Measurements from ENCODE around the gene TMEM43.

The TMEM43 gene

GRCh38 chr3:14156201-14156600 is 31.3 kb downstream of the TMEM43 start:
- TF ChIP-seq CTCF (IDR thresholded peaks at IDR 0.05; ENCODE audit: control insufficient read depth, insufficient read depth, low read depth, low read length, missing control alignments) = no peak
- no peak overlapping the region for H3K4me3 ChIP-seq (ENCODE audit: control insufficient read depth, low read depth, low read length)
- DNase-seq (ENCODE audit: low read depth) = no peak

- no peak for DNase-seq (ENCODE audit: low read depth)
- TF ChIP-seq CTCF (IDR thresholded peaks at IDR 0.05; ENCODE audit: control insufficient read depth, insufficient read depth, low read depth, low read length, missing control alignments) = no peak
- no peak overlapping the region for H3K4me3 ChIP-seq (ENCODE audit: control insufficient read depth, low read depth, low read length)
These were observed 32.1 kb downstream of the TMEM43 start for GRCh38 chr3:14156843-14157561.

- no peak for DNase-seq (ENCODE audit: low read depth)
- H3K4me3 ChIP-seq (ENCODE audit: control insufficient read depth, low read depth, low read length) = no peak overlapping the region
- TF ChIP-seq CTCF (IDR thresholded peaks at IDR 0.05; ENCODE audit: control insufficient read depth, insufficient read depth, low read depth, low read length, missing control alignments) = no peak
These were observed 33.1 kb downstream of the TMEM43 start for GRCh38 chr3:14157951-14158350.

GRCh38 chr3:14158370-14158769 is 33.5 kb downstream of the TMEM43 start:
- H3K4me3 ChIP-seq (ENCODE audit: control insufficient read depth, low read depth, low read length) = no peak overlapping the region
- no peak for DNase-seq (ENCODE audit: low read depth)
- no peak for TF ChIP-seq CTCF (IDR thresholded peaks at IDR 0.05; ENCODE audit: control insufficient read depth, insufficient read depth, low read depth, low read length, missing control alignments)

GRCh38 chr3:14159426-14159825 is 34.6 kb downstream of the TMEM43 start:
- TF ChIP-seq CTCF (IDR thresholded peaks at IDR 0.05; ENCODE audit: control insufficient read depth, insufficient read depth, low read depth, low read length, missing control alignments) = no peak
- no peak overlapping the region for H3K4me3 ChIP-seq (ENCODE audit: control insufficient read depth, low read depth, low read length)
- DNase-seq (ENCODE audit: low read depth) = no peak

GRCh38 chr3:14161282-14161681 is 36.4 kb downstream of the TMEM43 start:
- H3K4me3 ChIP-seq (ENCODE audit: control insufficient read depth, low read depth, low read length) = no peak overlapping the region
- TF ChIP-seq CTCF (IDR thresholded peaks at IDR 0.05; ENCODE audit: control insufficient read depth, insufficient read depth, low read depth, low read length, missing control alignments) = no peak
- no peak for DNase-seq (ENCODE audit: low read depth)
